WTC11 (cell line): ENCODE results near the gene TMX2. TPM values are rescaled to one million over a fixed set of nuclear protein-coding genes. Genes with fewer than 3 reads are reported as not detected.

Source experiments
- ATAC-seq: fragments of 200-7000 bp; cut with Tn5 transposase; 2 replicates; pipeline ENCODE4 v1.10.0; 2021; ENCODE audit warnings: mild to moderate bottlenecking, moderate library complexity
- CTCF ChIA-PET: fragments of 300-600 bp; sonication (Branson Sonifier 250); formaldehyde crosslinking; loops from one replicate; lab custom pipeline; 2021; ENCODE audit warnings: antibody characterized with exemption; lab: Charles Lee
- POLR2A ChIA-PET: fragments of 350-600 bp; sonication (Branson Sonifier 250); formaldehyde crosslinking; loops from one replicate; lab custom pipeline; 2021; ENCODE audit warnings: antibody characterized with exemption; lab: Charles Lee
- DNase-seq: peaks from one replicate; pipeline ENCODE4 v3.0.0; 2021; ENCODE audit warnings: low spot score
- H3K27ac Mint-ChIP-seq: 2 replicates; pipeline ENCODE4 v1.8.0; 2021; ENCODE audit warnings: mixed read lengths
- H3K27me3 Mint-ChIP-seq: 2 replicates; pipeline ENCODE4 v1.8.0; 2021; ENCODE audit warnings: low read depth, mild to moderate bottlenecking, moderate library complexity, mixed read lengths
- H3K36me3 Mint-ChIP-seq: 2 replicates; pipeline ENCODE4 v1.8.0; 2021; ENCODE audit warnings: mixed read lengths
- H3K4me1 Mint-ChIP-seq: 2 replicates; pipeline ENCODE4 v1.8.0; 2022; ENCODE audit warnings: mixed read lengths
- H3K4me3 Mint-ChIP-seq: 2 replicates; pipeline ENCODE4 v1.8.0; 2021; ENCODE audit warnings: mild to moderate bottlenecking, moderate library complexity, mixed read lengths
- H3K9me3 Mint-ChIP-seq: 2 replicates; pipeline ENCODE4 v1.8.0; 2021; ENCODE audit warnings: mixed read lengths
- CDX4 ChIP-seq: fragments of 250-450 bp; sonication (Bioruptor Pico); IDR thresholded peaks from 2 replicates; pipeline ENCODE4 v1.9.0; 2021; ENCODE audit warnings: moderate library complexity, mild to moderate bottlenecking, inconsistent platforms, borderline replicate concordance
- ELF4 ChIP-seq: sonication (generic); formaldehyde crosslinking; IDR thresholded peaks from 2 replicates; pipeline ENCODE4 v1.8.1; 2022; ENCODE audit warnings: low read depth, mild to moderate bottlenecking, moderate library complexity, missing genetic modification reagents
- EMX1 ChIP-seq: fragments of 250-450 bp; sonication (Bioruptor Pico); IDR thresholded peaks from 2 replicates; pipeline ENCODE4 v1.8.0; 2021; ENCODE audit warnings: mild to moderate bottlenecking
- ETV6 ChIP-seq: sonication (generic); formaldehyde crosslinking; IDR thresholded peaks from 2 replicates; pipeline ENCODE4 v1.8.1; 2022; ENCODE audit warnings: mild to moderate bottlenecking, missing genetic modification reagents
- FOXK1 ChIP-seq: sonication (generic); formaldehyde crosslinking; IDR thresholded peaks from 2 replicates; pipeline ENCODE4 v1.8.0; 2022; ENCODE audit warnings: mild to moderate bottlenecking, moderate library complexity, missing genetic modification reagents
- FOXP4 ChIP-seq: sonication (generic); formaldehyde crosslinking; IDR thresholded peaks from 2 replicates; pipeline ENCODE4 v1.8.0; 2022; ENCODE audit warnings: mild to moderate bottlenecking, missing genetic modification reagents
- HMGXB4 ChIP-seq: sonication (generic); formaldehyde crosslinking; IDR thresholded peaks from 2 replicates; pipeline ENCODE4 v1.8.1; 2023; ENCODE audit warnings: mild to moderate bottlenecking, moderate library complexity, missing genetic modification reagents
- JAZF1 ChIP-seq: fragments of 250-450 bp; sonication (Bioruptor Pico); IDR thresholded peaks from 2 replicates; pipeline ENCODE4 v1.9.0; 2021; ENCODE audit warnings: moderate library complexity, mild to moderate bottlenecking, inconsistent platforms
- JUN ChIP-seq: sonication (generic); formaldehyde crosslinking; IDR thresholded peaks from 2 replicates; pipeline ENCODE4 v1.8.0; 2023; ENCODE audit warnings: mild to moderate bottlenecking, missing genetic modification reagents
- KAT7 ChIP-seq: sonication (generic); formaldehyde crosslinking; IDR thresholded peaks from 2 replicates; pipeline ENCODE4 v1.8.1; 2023; ENCODE audit warnings: missing genetic modification reagents, mild to moderate bottlenecking, borderline replicate concordance
- MXD4 ChIP-seq: fragments of 250-450 bp; sonication (Bioruptor Pico); IDR thresholded peaks from 2 replicates; pipeline ENCODE4 v1.8.0; 2021; ENCODE audit warnings: mild to moderate bottlenecking, moderate library complexity, borderline replicate concordance
- NFE2L1 ChIP-seq: sonication (generic); formaldehyde crosslinking; IDR thresholded peaks from 2 replicates; pipeline ENCODE4 v1.8.1; 2023; ENCODE audit warnings: missing genetic modification reagents
- NR2C2 ChIP-seq: sonication (generic); formaldehyde crosslinking; IDR thresholded peaks from 2 replicates; pipeline ENCODE4 v1.8.0; 2022; ENCODE audit warnings: mild to moderate bottlenecking, missing genetic modification reagents
- OVOL2 ChIP-seq: fragments of 250-450 bp; sonication (Bioruptor Pico); IDR thresholded peaks from 2 replicates; pipeline ENCODE4 v1.9.0; 2021; ENCODE audit warnings: mild to moderate bottlenecking, borderline replicate concordance
- PREB ChIP-seq: sonication (generic); formaldehyde crosslinking; IDR thresholded peaks from 2 replicates; pipeline ENCODE4 v1.8.1; 2022; ENCODE audit warnings: mild to moderate bottlenecking, missing genetic modification reagents, moderate library complexity, borderline replicate concordance
- STAT6 ChIP-seq: sonication (generic); formaldehyde crosslinking; conservative IDR thresholded peaks from 2 replicates; pipeline ENCODE4 v1.8.1; 2023; ENCODE audit warnings: mild to moderate bottlenecking, low read depth, missing genetic modification reagents, moderate library complexity
- TEAD1 ChIP-seq: sonication (generic); formaldehyde crosslinking; IDR thresholded peaks from 2 replicates; pipeline ENCODE4 v1.8.0; 2022; ENCODE audit warnings: mild to moderate bottlenecking, missing genetic modification reagents
- ZBTB43 ChIP-seq: sonication (generic); formaldehyde crosslinking; IDR thresholded peaks from 2 replicates; pipeline ENCODE4 v1.8.1; 2023; ENCODE audit warnings: mild to moderate bottlenecking, missing genetic modification reagents
- ZNF219 ChIP-seq: sonication (generic); formaldehyde crosslinking; IDR thresholded peaks from 2 replicates; pipeline ENCODE4 v1.8.0; 2023; ENCODE audit warnings: missing genetic modification reagents, mild to moderate bottlenecking, borderline replicate concordance
- ZNF232 ChIP-seq: sonication (generic); formaldehyde crosslinking; IDR thresholded peaks from 2 replicates; pipeline ENCODE4 v1.8.0; 2022; ENCODE audit warnings: mild to moderate bottlenecking, missing genetic modification reagents
- ZNF263 ChIP-seq: sonication (generic); formaldehyde crosslinking; IDR thresholded peaks from 2 replicates; pipeline ENCODE4 v1.8.1; 2022; ENCODE audit warnings: low read depth, mild to moderate bottlenecking, moderate library complexity, missing genetic modification reagents
- total RNA-seq: library from RNA; stranded (reverse); gene quantifications from 3 replicates; pipeline ENCODE4 v1.2.3, GENCODE V29; 2021

The TMX2 gene
- total RNA-seq, 1 experiment from 2014 or later, result 85.4 TPM

- no peak for TF ChIP-seq NFE2L1 (CRISPR knock-in tag)
- TF ChIP-seq ETV6 (CRISPR knock-in tag), result peak; percentile 67; the same call in 1 of the 2 replicates
- peak; percentile 74 for TF ChIP-seq FOXP4 (CRISPR knock-in tag)
- TF ChIP-seq CDX4 (CRISPR knock-in tag), result no peak
- TF ChIP-seq FOXK1 (CRISPR knock-in tag), result peak; percentile 79; the same call in 1 of the 2 replicates
- no peak for TF ChIP-seq ELF4 (CRISPR knock-in tag)
- no peak for TF ChIP-seq ZNF232
- TF ChIP-seq OVOL2 (CRISPR knock-in tag), result no peak
- no peak for TF ChIP-seq STAT6 (CRISPR knock-in tag)
- no peak for TF ChIP-seq JAZF1 (CRISPR knock-in tag)
Measured at GRCh38 chr11:57667736-57668433, 44.5 kb upstream of the TMX2 start, which contains the start of gene ZDHHC5 (continued).

GRCh38 chr11:57668434-57668782 is 44.0 kb upstream of the TMX2 start:
- POLR2A ChIA-PET, result interaction anchor here (0.9 kb wide), 1 partner anchor 29 kb away, joined by 5 read pairs; no protein-coding TSS in a partner anchor
- H3K36me3 Mint-ChIP-seq, result peaks cover 23% of the 10 kb centered on the region
- CTCF ChIA-PET, result interaction anchor here (0.6 to 1.0 kb wide), 3 partner anchors 24 to 175 kb away, joined by 3 read pairs; partner anchors contain the start of gene BTBD18
- ATAC-seq (no peak), DNase-seq (no peak)
- H3K9me3 Mint-ChIP-seq, result no peaks in the 10 kb centered on the region
- peak overlapping the region; percentile 99 for H3K4me3 Mint-ChIP-seq
- no peak for TF ChIP-seq ZNF219 (CRISPR knock-in tag)
- no peak for TF ChIP-seq ZBTB43 (CRISPR knock-in tag)
- 0 out of 2 replicates have a peak, but pooled peaks have one; percentile 33 for TF ChIP-seq HMGXB4 (CRISPR knock-in tag)
- no peaks in the 10 kb centered on the region for H3K27me3 Mint-ChIP-seq
- H3K27ac Mint-ChIP-seq, result peak overlapping the region; percentile 99
- H3K4me1 Mint-ChIP-seq, result peaks cover 24% of the 10 kb centered on the region

GRCh38 chr11:57674251-57674650 is 38.1 kb upstream of the TMX2 start:
- CTCF ChIA-PET, result interaction anchor here (0.6 kb wide), 1 partner anchor 55 kb away, joined by 3 read pairs; no protein-coding TSS in a partner anchor
- peak overlapping the region; percentile 86 for H3K27ac Mint-ChIP-seq

More at GRCh38 chr11:57674251-57674650, 38.1 kb upstream of the TMX2 start:
- peaks cover 50% of the 10 kb centered on the region for H3K36me3 Mint-ChIP-seq
- POLR2A ChIA-PET, result no interaction called here
- peaks cover 3% of the 10 kb centered on the region; the same call in 1 of the 2 replicates for H3K9me3 Mint-ChIP-seq
- no peaks in the 10 kb centered on the region for H3K27me3 Mint-ChIP-seq
- TF ChIP-seq ZNF263 (CRISPR knock-in tag), result no peak
- TF ChIP-seq ETV6 (CRISPR knock-in tag), result no peak
- no peak for TF ChIP-seq KAT7 (CRISPR knock-in tag)
- TF ChIP-seq TEAD1 (CRISPR knock-in tag), result no peak
- TF ChIP-seq EMX1, result no peak
- no peak for TF ChIP-seq PREB (CRISPR knock-in tag)
- no peak for TF ChIP-seq NR2C2
- TF ChIP-seq JUN (CRISPR knock-in tag), result no peak
- no peak for TF ChIP-seq FOXK1 (CRISPR knock-in tag)
- TF ChIP-seq MXD4 (CRISPR knock-in tag), result no peak
- DNase-seq (no peak), ATAC-seq (no peak)
- H3K4me3 Mint-ChIP-seq, result no peak overlapping the region
- H3K4me1 Mint-ChIP-seq, result peaks cover 44% of the 10 kb centered on the region
